Endothelial cell of umbilical vein (primary cell): ENCODE measurements around the gene TTLL11.
"Not testable (repeated sequence)": the region's sequence is repeated elsewhere in the genome, so short reads cannot be mapped to it uniquely, and the experiment has no call there.

Experiments
- EZH2 ChIP-seq: IDR thresholded peaks from 2 replicates; pipeline ENCODE4 v1.6.1; 2012; ENCODE audit warnings: borderline replicate concordance, low read depth, mild to moderate bottlenecking, moderate library complexity, low read length, inconsistent platforms; ENCODE audit not compliant: severe bottlenecking
- GATA2 ChIP-seq: IDR thresholded peaks from 2 replicates; pipeline ENCODE4 v1.7.0; 2011; ENCODE audit warnings: low read depth, mild to moderate bottlenecking, moderate library complexity, mixed read lengths, low read length; ENCODE audit not compliant: insufficient read length, insufficient read depth
- MYC ChIP-seq: IDR thresholded peaks from one replicate; pipeline ENCODE4 v1.6.1; 2011; ENCODE audit warnings: mild to moderate bottlenecking, low read depth, low read length
- POLR2A ChIP-seq: IDR thresholded peaks from 2 replicates; pipeline ENCODE4 v1.6.1; 2012; ENCODE audit warnings: low read depth, mild to moderate bottlenecking, control low read depth, low read length
- POLR2AphosphoS5 ChIP-seq: IDR thresholded peaks from 2 replicates; pipeline ENCODE4 v1.6.1; 2012; ENCODE audit warnings: low read depth, mild to moderate bottlenecking, control low read depth, low read length, moderate library complexity; ENCODE audit not compliant: insufficient read depth
- TF ChIP-seq, protein P1 (sequence below), 2 donors: IDR thresholded peaks; 1 replicate in 1 of 2; 2 replicates in 1 of 2; pipeline ENCODE4 v1.5.1; 2011; ENCODE audit warnings: low read length in 2 of 2, mild to moderate bottlenecking in 2 of 2, moderate library complexity in 2 of 2, control low read depth in 1 of 2, inconsistent platforms in 1 of 2, low read depth in 1 of 2; ENCODE audit not compliant: insufficient read depth in 1 of 2; ENCODE audit errors: extremely low read depth in 1 of 2
- TF ChIP-seq, protein P2 (sequence below): IDR thresholded peaks from 2 replicates; pipeline ENCODE4 v1.6.1; 2011; ENCODE audit not compliant: insufficient read depth, insufficient read length

DNA sequence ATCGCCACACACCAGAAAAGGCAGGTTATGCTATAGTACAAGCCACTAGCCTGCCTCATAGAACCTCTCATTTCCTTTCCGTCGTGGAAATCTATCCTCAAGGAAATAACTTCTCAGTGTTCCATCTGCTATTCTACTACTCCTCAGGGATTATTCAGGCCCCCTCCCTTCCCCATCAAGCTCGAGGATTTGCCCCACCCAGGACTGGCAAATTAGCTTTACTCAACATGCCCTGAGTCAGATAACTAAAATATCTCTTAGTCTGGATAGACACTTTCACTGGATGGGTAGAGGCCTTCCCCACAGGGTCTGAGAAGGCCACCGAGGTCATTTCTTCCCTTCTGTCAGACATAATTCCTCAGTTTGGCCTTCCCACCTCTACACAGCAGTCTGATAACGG, 298.8 kb downstream of the TTLL11 start:
- TF ChIP-seq, protein P1, sequence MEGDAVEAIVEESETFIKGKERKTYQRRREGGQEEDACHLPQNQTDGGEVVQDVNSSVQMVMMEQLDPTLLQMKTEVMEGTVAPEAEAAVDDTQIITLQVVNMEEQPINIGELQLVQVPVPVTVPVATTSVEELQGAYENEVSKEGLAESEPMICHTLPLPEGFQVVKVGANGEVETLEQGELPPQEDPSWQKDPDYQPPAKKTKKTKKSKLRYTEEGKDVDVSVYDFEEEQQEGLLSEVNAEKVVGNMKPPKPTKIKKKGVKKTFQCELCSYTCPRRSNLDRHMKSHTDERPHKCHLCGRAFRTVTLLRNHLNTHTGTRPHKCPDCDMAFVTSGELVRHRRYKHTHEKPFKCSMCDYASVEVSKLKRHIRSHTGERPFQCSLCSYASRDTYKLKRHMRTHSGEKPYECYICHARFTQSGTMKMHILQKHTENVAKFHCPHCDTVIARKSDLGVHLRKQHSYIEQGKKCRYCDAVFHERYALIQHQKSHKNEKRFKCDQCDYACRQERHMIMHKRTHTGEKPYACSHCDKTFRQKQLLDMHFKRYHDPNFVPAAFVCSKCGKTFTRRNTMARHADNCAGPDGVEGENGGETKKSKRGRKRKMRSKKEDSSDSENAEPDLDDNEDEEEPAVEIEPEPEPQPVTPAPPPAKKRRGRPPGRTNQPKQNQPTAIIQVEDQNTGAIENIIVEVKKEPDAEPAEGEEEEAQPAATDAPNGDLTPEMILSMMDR (IDR thresholded peaks at IDR 0.05; ENCODE audit: extremely low read depth in 1 of 2, insufficient read depth in 1 of 2, low read depth in 1 of 2, low read length in 2 of 2) = not testable (repeated sequence)
- TF ChIP-seq, protein P2, sequence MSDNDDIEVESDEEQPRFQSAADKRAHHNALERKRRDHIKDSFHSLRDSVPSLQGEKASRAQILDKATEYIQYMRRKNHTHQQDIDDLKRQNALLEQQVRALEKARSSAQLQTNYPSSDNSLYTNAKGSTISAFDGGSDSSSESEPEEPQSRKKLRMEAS = not testable (repeated sequence)
- TF ChIP-seq EZH2, POLR2A, GATA2, POLR2AphosphoS5, MYC: not testable (repeated sequence)
